ENCODE data around the gene SNX24.
A peak's percentile ranks its signal among the peaks of the same experiment; 100 is the strongest.

Gene SNX24

DNA sequence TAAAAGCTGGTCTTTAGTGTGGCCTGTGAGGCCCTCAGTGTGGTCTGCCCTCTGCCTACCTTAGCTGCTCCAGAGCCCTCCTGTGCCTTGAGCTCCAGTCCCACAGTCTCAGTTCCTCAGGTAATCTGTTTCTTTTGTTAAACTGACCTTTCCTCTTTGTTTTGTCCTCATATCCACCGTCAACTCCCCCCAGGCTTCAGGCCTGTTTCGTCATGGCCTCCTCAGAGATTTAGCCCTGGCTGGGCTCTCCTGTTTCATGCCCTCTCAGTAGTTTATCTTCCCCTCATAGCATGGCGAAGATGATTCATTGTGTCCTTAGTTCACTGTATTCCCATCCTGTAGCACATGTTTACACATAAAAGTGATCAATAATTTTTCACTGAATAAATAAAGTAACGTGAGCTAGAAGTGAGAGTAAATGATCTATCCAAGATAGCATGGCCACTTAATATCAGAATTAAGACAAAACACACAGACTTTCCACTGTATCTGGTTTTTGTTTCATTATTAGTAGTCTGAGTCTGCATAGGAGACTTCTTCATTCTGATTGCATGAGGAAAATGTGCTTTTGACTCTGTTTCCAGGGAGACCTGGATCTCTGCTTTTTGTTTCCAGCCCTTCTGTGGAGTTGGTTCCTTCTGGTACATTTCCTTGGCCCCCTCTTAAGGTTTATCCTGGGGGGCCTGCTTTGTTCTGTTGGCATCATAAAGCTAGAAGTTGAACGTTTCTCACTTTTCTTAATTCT, 70.5 kb downstream of the SNX24 start:
- Histone ChIP-seq H3K4me2 (peak overlapping the region in 2 of 11 experiments; percentile 13 to 46; a peak in 2 of 22 replicates), H3K9me3 (replicated peaks in 1 of 11) (peaks cover 0 to 19% (median 9%) of the 10 kb centered on the region in 11 experiments; a peak in 16 of 22 replicates), H4K20me1 (peaks cover 0 to 63% (median 0%) of the 10 kb centered on the region in 11 experiments; a peak in 6 of 22 replicates), H3K4me1 (peaks cover 0 to 13% (median 0%) of the 10 kb centered on the region in 10 experiments; a peak in 4 of 20 replicates), H3K9ac (peak overlapping the region in 1 of 11 experiments; percentile 5; a peak in 1 of 22 replicates), H3K4me3 (no peak overlapping the region), H3K36me3 (0 out of 22 replicates have a peak, but pooled peaks cover 0 to 5% (median 0%) of the 10 kb centered on the region in 11 experiments), H3K27me3 (no peaks in the 10 kb centered on the region), H3K27ac (no peak overlapping the region)
- no peak for TF ChIP-seq Cebpa-rat (IDR thresholded peaks at IDR 0.05)

DNA sequence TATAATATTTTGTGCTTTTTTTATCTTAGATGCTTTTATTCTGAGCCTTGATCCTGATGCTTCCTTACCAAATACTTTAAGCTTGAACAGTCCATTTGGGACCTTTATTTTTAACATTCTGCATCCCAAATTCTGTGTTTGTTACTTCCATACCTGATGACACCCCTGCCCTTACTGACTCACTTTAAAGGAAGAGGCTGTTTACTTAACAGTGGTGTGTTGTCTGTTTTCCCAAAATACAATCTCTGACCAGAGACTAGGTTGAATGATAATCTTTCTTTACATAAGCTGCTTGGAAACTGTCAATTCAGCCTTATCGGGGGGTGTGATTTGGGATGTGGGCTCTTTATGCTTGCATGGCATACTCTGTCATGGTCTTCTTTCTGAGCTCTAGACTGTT, 71.1 kb downstream of the SNX24 start:
- H3K27ac ChIP-seq: no peak overlapping the region
- no peak overlapping the region for H3K9ac ChIP-seq
- H3K9me3 ChIP-seq (replicated peaks in 1 of 11): peaks cover 0 to 19% (median 9%) of the 10 kb centered on the region in 11 experiments; a peak in 16 of 22 replicates
- H4K20me1 ChIP-seq: peaks cover 0 to 69% (median 0%) of the 10 kb centered on the region in 11 experiments; a peak in 6 of 22 replicates
- peaks cover 0 to 18% (median 0%) of the 10 kb centered on the region in 10 experiments; a peak in 4 of 20 replicates for H3K4me1 ChIP-seq
- no peak for TF ChIP-seq Cebpa-rat (IDR thresholded peaks at IDR 0.05)
- H3K4me3 ChIP-seq: no peak overlapping the region
- no peak overlapping the region for H3K4me2 ChIP-seq
- 0 out of 22 replicates have a peak, but pooled peaks cover 0 to 5% (median 0%) of the 10 kb centered on the region in 11 experiments for H3K36me3 ChIP-seq
- no peaks in the 10 kb centered on the region for H3K27me3 ChIP-seq

DNA sequence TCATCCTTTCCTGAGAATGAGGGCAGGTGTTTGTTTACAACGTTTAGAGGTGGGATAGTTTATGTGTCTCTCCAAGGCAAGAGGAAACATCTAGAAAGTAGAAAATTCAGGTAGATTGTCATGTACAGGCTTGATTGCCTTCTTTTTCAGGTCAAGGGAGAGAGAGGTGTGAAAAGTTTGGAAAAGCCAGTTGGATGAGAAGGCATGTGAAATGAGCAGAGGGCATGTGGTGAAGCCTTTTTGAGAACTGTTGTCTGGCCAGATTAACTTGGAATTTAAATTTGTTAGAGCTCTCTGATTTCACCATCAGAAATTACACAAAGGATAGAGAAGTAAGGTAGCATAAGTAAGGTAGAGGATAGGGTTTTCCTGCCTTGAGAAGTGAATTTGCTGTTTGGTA, 74.6 kb downstream of the SNX24 start:
- peaks cover 0 to 98% (median 0%) of the 10 kb centered on the region in 11 experiments; a peak in 6 of 22 replicates for H4K20me1 ChIP-seq
- no peak for TF ChIP-seq Cebpa-rat (IDR thresholded peaks at IDR 0.05)
- no peak overlapping the region for H3K27ac ChIP-seq
- no peak overlapping the region for H3K4me3 ChIP-seq
- peaks cover 0 to 5% (median 0%) of the 10 kb centered on the region in 11 experiments; a peak in 2 of 22 replicates for H3K9me3 ChIP-seq (replicated peaks in 1 of 11)
- no peak overlapping the region for H3K9ac ChIP-seq
- no peak overlapping the region for H3K4me2 ChIP-seq
- H3K27me3 ChIP-seq: no peaks in the 10 kb centered on the region
- H3K36me3 ChIP-seq: peaks cover 0 to 14% (median 0%) of the 10 kb centered on the region in 11 experiments; a peak in 1 of 22 replicates
- peaks cover 0 to 26% (median 0%) of the 10 kb centered on the region in 10 experiments; a peak in 4 of 20 replicates for H3K4me1 ChIP-seq

DNA sequence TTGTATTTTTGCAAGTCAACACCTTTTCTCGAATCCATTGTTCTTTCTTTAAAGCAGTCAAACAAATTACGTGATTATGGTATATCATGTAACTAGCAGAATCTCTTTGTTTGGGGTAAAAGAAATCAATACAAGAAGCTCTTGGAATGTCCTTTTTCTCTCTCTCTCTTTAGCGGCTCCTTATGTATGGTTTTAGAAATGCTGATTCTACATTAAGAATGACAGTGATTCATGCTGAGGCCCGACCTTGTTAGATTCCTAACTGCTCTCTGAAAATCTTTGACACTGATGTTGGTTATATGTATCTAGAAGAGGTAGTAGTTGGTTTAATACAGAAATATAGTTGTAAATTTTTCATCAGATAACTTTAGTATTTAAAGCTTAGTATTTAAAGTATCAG, 76.4 kb downstream of the SNX24 start:
- Histone ChIP-seq H3K4me1 (peaks cover 0 to 14% (median 0%) of the 10 kb centered on the region in 10 experiments; a peak in 1 of 20 replicates), H3K9ac (no peak overlapping the region), H3K36me3 (peaks cover 0 to 20% (median 0%) of the 10 kb centered on the region in 11 experiments; a peak in 1 of 22 replicates), H3K4me3 (no peak overlapping the region), H3K27me3 (no peaks in the 10 kb centered on the region), H3K27ac (no peak overlapping the region), H4K20me1 (peaks cover 0 to 96% (median 0%) of the 10 kb centered on the region in 11 experiments; a peak in 6 of 22 replicates), H3K9me3 (replicated peaks in 1 of 11) (no peaks in the 10 kb centered on the region), H3K4me2 (no peak overlapping the region)
- no peak for TF ChIP-seq Cebpa-rat (IDR thresholded peaks at IDR 0.05)

DNA sequence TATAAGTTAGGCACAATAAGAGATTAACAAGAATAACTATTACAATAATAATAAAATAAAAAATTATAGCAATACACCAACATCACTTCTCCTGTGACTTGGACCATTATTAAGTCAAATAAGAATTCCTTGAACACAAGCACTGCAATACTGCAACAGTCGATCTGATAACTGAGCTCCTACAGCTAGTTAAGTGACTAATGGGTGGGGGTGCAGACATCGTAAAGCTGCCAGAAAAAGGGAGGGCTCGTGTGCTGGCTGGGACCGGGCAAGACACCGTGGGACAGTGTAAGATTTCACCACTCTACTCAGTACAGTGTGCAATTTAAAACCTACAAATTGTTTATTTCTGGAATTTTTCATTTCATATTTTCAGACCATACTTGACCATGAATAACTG, 78.8 kb downstream of the SNX24 start:
- Histone ChIP-seq H3K4me2 (no peak overlapping the region), H4K20me1 (peaks cover 0 to 96% (median 0%) of the 10 kb centered on the region in 11 experiments; a peak in 6 of 22 replicates), H3K9me3 (replicated peaks in 1 of 11) (no peaks in the 10 kb centered on the region), H3K36me3 (peaks cover 0 to 24% (median 0%) of the 10 kb centered on the region in 11 experiments; a peak in 2 of 22 replicates), H3K27me3 (no peaks in the 10 kb centered on the region), H3K9ac (no peak overlapping the region), H3K4me1 (peaks cover 0 to 14% (median 0%) of the 10 kb centered on the region in 10 experiments; a peak in 1 of 20 replicates), H3K27ac (no peak overlapping the region), H3K4me3 (no peak overlapping the region)
- no peak for TF ChIP-seq Cebpa-rat (IDR thresholded peaks at IDR 0.05)

DNA sequence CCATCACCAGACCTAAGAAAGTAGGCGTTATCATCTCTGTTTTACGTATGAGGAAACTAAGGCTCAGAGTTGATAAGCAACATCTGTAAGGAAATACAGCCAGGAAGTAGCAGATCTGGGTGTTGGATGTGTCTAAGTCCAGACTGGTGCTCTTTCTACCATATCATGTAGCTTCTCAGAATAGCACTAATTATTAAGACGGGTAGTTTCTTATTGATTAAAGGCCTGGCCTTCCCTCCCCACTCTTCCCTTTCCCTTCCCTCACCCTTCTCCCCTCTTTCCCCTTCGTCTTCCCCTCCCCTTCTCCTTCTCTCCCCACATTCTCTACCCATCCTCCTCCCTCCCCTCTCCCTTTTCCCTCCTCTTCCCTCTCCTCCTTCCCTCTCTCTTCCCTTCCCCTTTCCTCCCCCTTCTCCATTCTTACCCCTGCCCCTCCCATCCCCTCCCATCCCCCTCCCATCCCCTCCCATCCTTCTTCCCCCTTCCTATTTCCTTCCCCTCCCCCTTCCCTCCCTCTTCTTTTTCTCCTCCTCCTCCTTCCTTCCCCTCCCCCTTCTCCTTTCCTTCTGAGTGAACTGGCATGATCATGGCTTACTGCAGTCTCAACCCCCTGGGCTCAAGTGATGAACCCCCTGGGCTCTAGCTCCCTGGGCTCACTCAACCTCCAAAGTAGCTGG, 79.4 kb downstream of the SNX24 start:
- no peak overlapping the region for H3K4me2 ChIP-seq
- H3K4me3 ChIP-seq: no peak overlapping the region
- no peaks in the 10 kb centered on the region for H3K9me3 ChIP-seq (replicated peaks in 1 of 11)
- H3K27me3 ChIP-seq: no peaks in the 10 kb centered on the region
- no peak overlapping the region for H3K27ac ChIP-seq
- H4K20me1 ChIP-seq: peaks cover 0 to 96% (median 0%) of the 10 kb centered on the region in 11 experiments; a peak in 6 of 22 replicates
- H3K4me1 ChIP-seq: peaks cover 0 to 14% (median 0%) of the 10 kb centered on the region in 10 experiments; a peak in 1 of 20 replicates
- no peak for TF ChIP-seq Cebpa-rat (IDR thresholded peaks at IDR 0.05)
- peaks cover 0 to 24% (median 0%) of the 10 kb centered on the region in 11 experiments; a peak in 2 of 22 replicates for H3K36me3 ChIP-seq
- no peak overlapping the region for H3K9ac ChIP-seq

DNA sequence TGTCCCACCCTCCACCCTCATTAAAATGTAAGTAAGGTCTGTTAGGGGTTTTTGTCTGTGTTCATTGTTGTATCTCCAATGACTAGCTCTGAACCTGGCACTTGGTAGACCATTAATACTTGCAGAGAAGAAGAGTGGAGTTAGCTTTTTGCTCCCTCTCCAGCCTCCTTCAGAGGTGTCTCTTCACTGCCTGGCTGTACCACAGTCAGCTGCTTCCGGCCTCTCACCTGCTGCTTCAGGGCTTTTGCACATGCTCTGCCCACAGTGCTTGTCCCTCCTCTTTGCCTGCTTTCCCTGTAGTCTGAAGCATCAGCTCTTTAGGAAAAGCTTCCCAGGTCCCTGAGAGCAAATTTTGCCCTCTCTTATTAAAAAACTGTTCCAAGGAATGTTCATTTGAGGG, 83.6 kb downstream of the SNX24 start:
- peaks cover 0 to 20% (median 0%) of the 10 kb centered on the region in 11 experiments; a peak in 4 of 22 replicates for H3K36me3 ChIP-seq
- H3K9ac ChIP-seq: no peak overlapping the region
- TF ChIP-seq Cebpa-rat (IDR thresholded peaks at IDR 0.05): no peak

DNA sequence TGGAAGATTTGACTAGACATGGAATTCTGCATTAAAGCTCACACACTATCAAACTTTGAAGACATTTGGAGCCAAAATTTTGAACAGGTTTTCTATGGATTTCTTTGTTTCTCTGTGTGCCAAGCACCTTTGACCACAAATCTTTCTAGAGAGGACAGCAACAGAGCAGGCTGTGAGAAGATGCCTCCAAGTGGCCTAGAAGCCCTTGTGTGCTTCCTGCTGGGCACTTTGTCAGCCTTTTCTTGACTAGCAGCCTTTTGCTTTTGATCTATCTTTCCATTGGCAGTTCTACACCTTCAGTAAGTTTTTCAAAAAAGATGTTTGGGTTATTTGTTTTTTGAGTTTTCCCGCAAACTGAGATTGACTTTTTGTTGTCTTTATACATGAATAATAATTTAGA, 84.6 kb downstream of the SNX24 start:
- no peak overlapping the region for H3K27ac ChIP-seq
- H3K4me3 ChIP-seq: no peak overlapping the region
- H3K4me1 ChIP-seq: no peaks in the 10 kb centered on the region
- no peaks in the 10 kb centered on the region for H3K9me3 ChIP-seq (replicated peaks in 1 of 11)
- no peak overlapping the region for H3K4me2 ChIP-seq
- no peak for TF ChIP-seq Cebpa-rat (IDR thresholded peaks at IDR 0.05)
- peaks cover 0 to 29% (median 0%) of the 10 kb centered on the region in 11 experiments; a peak in 4 of 22 replicates for H3K36me3 ChIP-seq
- H3K27me3 ChIP-seq: no peaks in the 10 kb centered on the region
- peaks cover 0 to 94% (median 0%) of the 10 kb centered on the region in 11 experiments; a peak in 4 of 22 replicates for H4K20me1 ChIP-seq
- H3K9ac ChIP-seq: no peak overlapping the region

More for the DNA sequence above, 83.6 kb downstream of the SNX24 start:
- H3K4me3 ChIP-seq: no peak overlapping the region
- H3K27ac ChIP-seq: no peak overlapping the region
- no peaks in the 10 kb centered on the region for H3K27me3 ChIP-seq
- H3K4me2 ChIP-seq: no peak overlapping the region
- peaks cover 0 to 94% (median 0%) of the 10 kb centered on the region in 11 experiments; a peak in 4 of 22 replicates for H4K20me1 ChIP-seq
- no peaks in the 10 kb centered on the region for H3K9me3 ChIP-seq (replicated peaks in 1 of 11)
- peaks cover 0 to 5% (median 0%) of the 10 kb centered on the region in 10 experiments; a peak in 1 of 20 replicates for H3K4me1 ChIP-seq
